ENCODE data around the gene NAXD. TPM values are rescaled to one million over a fixed set of nuclear protein-coding genes. Genes with fewer than 3 reads are reported as not detected.

The NAXD gene
- total RNA-seq, 2 donors from 2014 or later: 36.2 to 71.6 TPM

DNA sequence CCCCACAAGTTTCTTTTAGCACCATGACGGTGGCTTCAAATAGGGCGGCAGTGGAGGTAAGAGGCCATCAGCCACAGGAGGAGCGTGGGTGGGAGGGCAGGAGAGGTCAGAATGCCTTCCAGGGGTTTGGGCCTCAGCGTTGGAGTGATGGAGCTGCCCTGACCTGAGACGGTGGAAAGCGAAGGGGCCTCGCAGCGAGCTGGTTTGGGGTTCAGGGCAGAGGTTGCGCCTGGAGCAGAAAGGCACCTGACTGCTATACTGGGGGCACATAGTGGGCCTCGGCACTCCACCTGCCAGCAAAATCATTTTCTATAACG, 382 bp upstream of the NAXD start:
- Histone ChIP-seq H3K36me3 (no peaks in the 10 kb centered on the region), H3K4me3 (peak overlapping the region; percentile 92 to 96), H3K27me3 (replicated peaks; ENCODE audit: insufficient read depth) (no peaks in the 10 kb centered on the region), H3K27ac (peak overlapping the region; percentile 86 to 90), H3K9me3 (no peaks in the 10 kb centered on the region), H3K4me1 (replicated peaks) (peaks cover 14% of the 10 kb centered on the region)
- no peak for DNase-seq (ENCODE audit: low spot score)
- TF ChIP-seq CTCF (IDR thresholded peaks at IDR 0.05) (no peak), POLR2AphosphoS5 (IDR thresholded peaks at IDR 0.05) (no peak), POLR2A (IDR thresholded peaks at IDR 0.05) (no peak)
- intact Hi-C loops (cut with DNase I): loop anchor here (5.0 kb wide), 2 partner anchors 53 to 97 kb away; partner anchors contain the start of genes ING1 and RAB20
- WGBS: 88% methylated on average over 11 of the region's 11 CpGs

DNA sequence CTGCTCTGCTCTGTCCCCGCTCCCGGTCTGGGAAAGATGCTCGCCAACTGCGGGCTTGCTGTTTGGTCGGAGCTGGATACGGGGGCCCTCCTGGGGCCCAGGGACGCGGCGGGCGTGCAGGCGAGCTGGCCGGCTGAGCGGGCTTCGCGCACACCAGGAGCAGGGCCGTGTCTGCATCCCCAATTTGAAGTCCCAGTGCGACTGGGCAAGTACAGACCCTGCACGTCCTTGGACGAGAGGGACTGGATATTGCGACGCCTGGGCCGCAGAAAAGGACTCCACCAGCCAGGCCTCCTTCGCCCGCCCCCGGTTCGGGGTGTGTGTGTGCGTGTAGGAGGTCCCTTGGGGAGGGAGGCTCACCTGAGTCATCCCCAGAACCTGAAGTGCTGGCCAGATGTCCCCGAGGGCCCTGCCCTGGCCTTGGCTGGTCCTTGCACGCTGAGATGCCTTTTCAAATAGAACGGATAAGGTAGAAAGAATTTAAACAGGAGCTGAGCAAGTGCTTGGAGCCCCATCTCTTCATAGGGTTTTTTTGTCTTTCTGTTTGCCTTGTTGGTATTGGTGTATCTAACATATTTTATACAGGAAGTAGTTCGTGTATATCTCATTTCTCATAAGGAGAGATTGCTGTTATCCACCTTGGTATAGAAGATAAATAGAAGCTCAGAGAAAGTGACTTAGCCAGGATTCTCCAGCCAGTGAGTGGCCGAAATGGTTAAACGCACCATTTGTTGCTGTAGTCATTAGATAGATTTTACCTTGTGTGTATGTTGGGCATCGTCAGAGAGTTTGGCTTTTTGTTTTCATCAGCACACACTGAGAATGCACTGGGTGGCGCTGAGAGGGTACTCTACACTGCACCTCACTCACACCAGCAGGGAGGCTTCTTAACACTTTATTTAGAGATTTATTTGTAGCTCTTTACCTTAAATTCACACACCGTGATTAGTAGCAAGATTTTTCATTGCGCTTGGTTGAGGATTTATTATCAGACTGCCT, 1.1 kb downstream of the NAXD start:
- Histone ChIP-seq H3K27me3 (replicated peaks; ENCODE audit: insufficient read depth) (no peaks in the 10 kb centered on the region), H3K9me3 (no peaks in the 10 kb centered on the region), H3K27ac (peak overlapping the region; percentile 86 to 90), H3K4me1 (replicated peaks) (peaks cover 14% of the 10 kb centered on the region), H3K36me3 (no peaks in the 10 kb centered on the region), H3K4me3 (peak overlapping the region; percentile 92 to 96)
- TF ChIP-seq POLR2A (IDR thresholded peaks at IDR 0.05): peak; percentile 48
- TF ChIP-seq POLR2AphosphoS5 (IDR thresholded peaks at IDR 0.05): no peak
- intact Hi-C loops (cut with DNase I): loop anchor here (5.0 kb wide), 2 partner anchors 54 to 96 kb away; partner anchors contain the start of genes ING1 and RAB20
- DNase-seq (ENCODE audit: low spot score): no peak
- WGBS: 11% methylated on average over 27 of the region's 37 CpGs

DNA sequence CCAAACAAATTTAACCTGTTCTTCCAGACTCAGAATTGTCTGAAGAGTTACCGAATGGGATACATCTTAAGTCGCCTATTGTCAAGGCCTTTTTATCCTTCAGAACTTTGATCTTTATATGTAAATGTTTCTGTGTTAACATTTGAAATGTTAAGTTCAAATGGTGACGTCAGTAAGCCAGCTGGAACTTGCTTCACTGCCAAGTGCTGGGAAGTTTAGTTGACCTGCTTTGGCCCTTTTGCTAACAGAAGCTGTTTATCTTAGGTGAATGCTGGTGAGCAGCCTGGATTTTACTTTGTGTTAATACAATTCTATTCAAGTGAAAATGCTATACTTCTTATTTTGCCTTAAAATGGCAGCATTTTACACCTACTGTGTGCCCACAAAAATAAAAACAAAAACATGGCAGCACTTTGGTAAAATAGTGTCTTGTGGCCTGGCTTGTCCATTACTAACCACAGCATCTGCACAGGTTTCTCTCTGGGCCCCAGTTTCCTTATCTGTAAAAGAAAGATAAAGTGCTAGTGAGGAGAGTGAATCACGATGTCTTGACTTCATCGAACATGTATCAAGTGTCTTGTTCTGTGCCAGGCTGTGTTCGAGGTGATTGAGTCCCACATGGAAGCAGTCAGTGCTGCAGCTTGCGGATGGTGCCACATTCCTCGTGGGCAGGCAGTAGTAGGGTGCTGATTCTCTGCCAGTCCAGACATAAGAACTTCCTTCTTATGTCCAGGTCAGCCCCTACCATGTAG, 2.2 kb downstream of the NAXD start:
- DNase-seq (ENCODE audit: low spot score): no peak

DNA sequence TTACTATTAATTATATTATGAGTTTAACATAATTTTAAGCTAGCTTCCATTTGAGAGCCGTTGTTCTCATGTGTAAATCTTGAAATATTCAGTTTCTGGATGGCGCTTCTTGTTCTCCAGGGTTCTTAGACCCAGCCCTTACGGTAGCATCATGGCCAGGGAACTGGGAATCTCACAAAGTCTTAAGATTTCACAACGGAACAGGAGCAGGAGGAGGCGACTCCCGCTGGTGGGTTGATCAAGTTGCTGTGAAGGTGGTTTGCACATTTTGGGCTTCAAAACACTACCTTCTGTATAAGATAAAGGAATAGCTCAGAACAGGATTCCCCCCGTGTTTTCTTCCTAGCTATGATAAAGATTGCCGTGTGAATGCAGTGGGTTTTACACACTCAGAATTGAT, 2.8 kb downstream of the NAXD start:
- no peak for DNase-seq (ENCODE audit: low spot score)
- intact Hi-C loops (cut with DNase I): loop anchor here (5.0 kb wide), 2 partner anchors 56 to 94 kb away; partner anchors contain the start of genes ING1 and RAB20
- 69% methylated on average over 8 of the region's 8 CpGs for WGBS
- H3K36me3 ChIP-seq: peaks cover 0 to 3% of the 10 kb centered on the region in 2 donors
- peaks cover 14% of the 10 kb centered on the region for H3K4me1 ChIP-seq (replicated peaks)
- no peak for TF ChIP-seq POLR2A (IDR thresholded peaks at IDR 0.05)
- no peak for TF ChIP-seq CTCF (IDR thresholded peaks at IDR 0.05)
- TF ChIP-seq POLR2AphosphoS5 (IDR thresholded peaks at IDR 0.05): no peak
- no peaks in the 10 kb centered on the region for H3K9me3 ChIP-seq
- no peak overlapping the region for H3K4me3 ChIP-seq
- H3K27ac ChIP-seq: peak overlapping the region; percentile 86 to 90
- no peaks in the 10 kb centered on the region for H3K27me3 ChIP-seq (replicated peaks; ENCODE audit: insufficient read depth)

More for the DNA sequence above, 2.2 kb downstream of the NAXD start:
- H3K36me3 ChIP-seq: peaks cover 0 to 1% of the 10 kb centered on the region in 2 donors
- 29% methylated on average over 8 of the region's 8 CpGs for WGBS
- H3K27ac ChIP-seq: peak overlapping the region; percentile 86 to 90
- peak overlapping the region in 1 of 2 donors; percentile 96 for H3K4me3 ChIP-seq
- intact Hi-C loops (cut with DNase I): loop anchor here (5.0 kb wide), 2 partner anchors 55 to 95 kb away; partner anchors contain the start of genes ING1 and RAB20
- H3K9me3 ChIP-seq: no peaks in the 10 kb centered on the region
- no peaks in the 10 kb centered on the region for H3K27me3 ChIP-seq (replicated peaks; ENCODE audit: insufficient read depth)
- TF ChIP-seq POLR2A (IDR thresholded peaks at IDR 0.05): no peak
- peak; percentile 49 for TF ChIP-seq POLR2AphosphoS5 (IDR thresholded peaks at IDR 0.05)
- H3K4me1 ChIP-seq (replicated peaks): peaks cover 14% of the 10 kb centered on the region

DNA sequence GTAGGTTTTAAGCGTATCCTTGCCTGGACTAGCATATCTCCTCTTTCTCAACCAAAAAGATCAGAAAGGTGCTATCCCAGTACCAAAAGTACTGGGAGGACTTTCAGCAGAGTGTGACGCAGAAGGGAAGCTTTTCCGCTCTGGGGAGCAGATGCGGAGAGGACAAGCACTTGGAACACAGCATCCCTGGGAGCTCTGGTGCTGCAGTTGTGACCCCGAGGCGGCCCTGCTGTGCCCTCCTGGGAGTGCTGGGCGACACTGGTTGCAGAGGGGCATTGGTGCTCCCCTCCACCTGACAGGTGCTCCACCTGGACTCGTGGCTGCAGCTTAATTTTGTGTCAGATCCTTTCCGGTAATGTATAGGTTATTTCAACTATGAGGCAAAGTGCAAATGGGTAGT, 3.4 kb downstream of the NAXD start:
- Histone ChIP-seq H3K27me3 (replicated peaks; ENCODE audit: insufficient read depth) (no peaks in the 10 kb centered on the region), H3K4me3 (no peak overlapping the region), H3K36me3 (peaks cover 0 to 3% of the 10 kb centered on the region in 2 donors), H3K4me1 (replicated peaks) (peaks cover 14% of the 10 kb centered on the region), H3K27ac (no peak overlapping the region), H3K9me3 (no peaks in the 10 kb centered on the region)
- 88% methylated on average over 9 of the region's 9 CpGs for WGBS
- intact Hi-C loops (cut with DNase I): loop anchor here (5.0 kb wide), 2 partner anchors 56 to 94 kb away; partner anchors contain the start of genes ING1 and RAB20
- DNase-seq (ENCODE audit: low spot score): no peak
- TF ChIP-seq POLR2A (IDR thresholded peaks at IDR 0.05) (no peak), POLR2AphosphoS5 (IDR thresholded peaks at IDR 0.05) (no peak), CTCF (IDR thresholded peaks at IDR 0.05) (no peak)
